Activated CD4-positive, alpha-beta T cell treated with anti-CD3 and anti-CD28 coated beads, Interleukin-2, amount 10 ng/mL, durations not matched to agents 24 days and 14 days (primary cell): ENCODE data around the gene SCAF1. TPM values are rescaled to one million over a fixed set of nuclear protein-coding genes. Genes with fewer than 3 reads are reported as not detected.

ENCODE experiments used
- DNase-seq: peaks from one replicate; pipeline ENCODE4 v3.0.0; 2022
- H3K27ac Mint-ChIP-seq: one replicate; pipeline ENCODE4 v1.8.0; 2022; ENCODE audit warnings: mild to moderate bottlenecking, mixed read lengths
- H3K27me3 Mint-ChIP-seq: one replicate; pipeline ENCODE4 v1.8.0; 2022; ENCODE audit warnings: mixed read lengths
- H3K36me3 Mint-ChIP-seq: one replicate; pipeline ENCODE4 v1.8.0; 2022; ENCODE audit warnings: low read depth, mild to moderate bottlenecking, mixed read lengths
- H3K4me1 Mint-ChIP-seq: one replicate; pipeline ENCODE4 v1.8.0; 2021; ENCODE audit warnings: mixed read lengths
- H3K4me3 Mint-ChIP-seq: one replicate; pipeline ENCODE4 v1.8.0; 2022; ENCODE audit warnings: mild to moderate bottlenecking, moderate library complexity, mixed read lengths
- H3K9me3 Mint-ChIP-seq: one replicate; pipeline ENCODE4 v1.8.0; 2021; ENCODE audit warnings: mixed read lengths
- intact Hi-C: fragments of 100-400 bp; cut with micrococcal nuclease; formaldehyde crosslinking; loops from one replicate; pipeline ENCODE4 v1.15.1; 2023
- total RNA-seq: library from RNA; stranded (reverse); gene quantifications from 2 replicates; pipeline ENCODE4 v1.2.3, GENCODE V29; 2022

The SCAF1 gene
- total RNA-seq, 1 donor from 2014 or later = 84.9 TPM

DNA sequence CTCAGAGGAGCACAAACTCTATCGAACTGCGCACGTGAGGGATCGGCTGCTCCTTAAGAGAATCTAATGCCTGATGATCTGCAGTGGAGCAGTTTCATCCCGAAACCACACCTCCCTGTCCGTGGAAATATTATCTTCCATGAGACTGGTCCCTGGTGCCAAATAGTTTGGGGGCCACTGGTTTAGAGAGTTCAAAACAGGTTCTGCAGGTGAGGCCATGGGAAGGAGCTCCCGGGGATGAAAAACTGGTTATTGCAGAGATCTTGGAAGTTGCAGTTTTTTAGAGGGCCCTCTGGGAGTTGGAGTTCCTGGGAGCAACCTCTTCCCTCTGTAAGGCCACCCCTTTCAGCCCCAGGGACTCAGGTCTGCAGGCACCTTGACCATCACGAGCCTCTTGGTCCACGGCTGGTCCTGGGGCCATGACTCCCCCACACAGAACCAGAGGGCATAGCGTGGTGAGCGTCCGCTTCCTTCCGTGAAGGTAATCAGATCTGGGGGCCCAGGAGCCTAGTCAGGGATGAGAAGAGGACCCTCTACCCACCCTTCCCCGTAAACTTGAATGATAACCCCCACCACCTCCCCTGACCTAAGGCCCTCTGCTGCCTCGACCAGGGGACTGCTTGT, 18.4 kb downstream of the SCAF1 start:
- peaks cover 47% of the 10 kb centered on the region for H3K36me3 Mint-ChIP-seq
- no peaks in the 10 kb centered on the region for H3K9me3 Mint-ChIP-seq
- peaks cover 24% of the 10 kb centered on the region for H3K4me1 Mint-ChIP-seq
- H3K4me3 Mint-ChIP-seq = no peak overlapping the region
- H3K27me3 Mint-ChIP-seq = no peaks in the 10 kb centered on the region
- intact Hi-C loops = loop anchor here (10.0 kb wide), 1 partner anchor 1026 kb away; the partner anchor contains the start of gene DBP
- H3K27ac Mint-ChIP-seq = no peak overlapping the region
- no peak for DNase-seq

DNA sequence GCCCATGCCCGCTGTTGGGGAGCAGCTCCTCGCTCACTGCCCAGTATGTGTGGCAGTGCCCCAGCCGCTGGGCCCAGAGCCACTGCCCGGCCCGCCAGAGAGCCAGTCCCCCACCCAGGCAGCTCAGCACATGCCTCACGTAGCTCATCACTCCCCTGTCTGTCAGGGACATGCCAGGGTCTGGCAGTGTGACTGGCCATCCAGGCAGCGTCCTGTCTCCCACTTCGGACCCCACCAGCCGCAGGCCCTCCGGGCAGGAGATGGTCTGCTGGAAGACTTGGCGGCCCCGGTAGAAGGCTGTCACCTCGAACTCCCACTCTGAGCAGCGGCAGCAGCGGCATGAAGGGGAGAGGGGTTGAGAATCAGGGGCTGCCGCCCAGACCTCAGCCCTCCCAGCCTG, 20.0 kb downstream of the SCAF1 start:
- H3K4me1 Mint-ChIP-seq = peaks cover 33% of the 10 kb centered on the region
- no peak overlapping the region for H3K4me3 Mint-ChIP-seq
- peaks cover 47% of the 10 kb centered on the region for H3K36me3 Mint-ChIP-seq
- DNase-seq = no peak
- no peak overlapping the region for H3K27ac Mint-ChIP-seq
- intact Hi-C loops = loop anchor here (10.0 kb wide), 1 partner anchor 1027 kb away; the partner anchor contains the start of gene DBP
- no peaks in the 10 kb centered on the region for H3K9me3 Mint-ChIP-seq
- no peaks in the 10 kb centered on the region for H3K27me3 Mint-ChIP-seq

DNA sequence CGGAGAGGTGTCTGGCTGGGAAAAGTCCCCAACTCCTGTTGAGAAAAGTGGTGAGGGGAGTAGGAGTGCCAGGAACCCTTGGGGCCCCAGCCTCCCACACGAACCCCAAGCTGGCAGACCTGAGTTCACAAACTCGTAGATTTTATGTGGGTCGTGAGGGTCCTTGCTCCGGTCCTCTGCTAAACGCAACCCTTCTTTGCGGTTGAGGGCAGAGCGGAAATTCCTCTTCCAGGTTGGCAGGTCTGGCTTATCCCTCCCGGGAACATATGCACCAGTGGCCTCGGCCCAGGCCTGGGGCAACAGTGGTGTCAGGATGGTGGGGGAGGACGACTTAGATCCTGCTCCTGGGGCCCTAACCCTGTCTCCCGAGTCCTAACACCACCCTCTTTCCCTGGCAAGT, 21.2 kb downstream of the SCAF1 start:
- H3K4me1 Mint-ChIP-seq = peaks cover 37% of the 10 kb centered on the region
- no peaks in the 10 kb centered on the region for H3K9me3 Mint-ChIP-seq
- peak; percentile 57 for DNase-seq
- no peaks in the 10 kb centered on the region for H3K27me3 Mint-ChIP-seq
- intact Hi-C loops = loop anchor here (10.0 kb wide), 1 partner anchor 1028 kb away; the partner anchor contains the start of gene DBP
- H3K4me3 Mint-ChIP-seq = peak overlapping the region; percentile 97
- H3K36me3 Mint-ChIP-seq = peaks cover 40% of the 10 kb centered on the region
- H3K27ac Mint-ChIP-seq = peak overlapping the region; percentile 95

DNA sequence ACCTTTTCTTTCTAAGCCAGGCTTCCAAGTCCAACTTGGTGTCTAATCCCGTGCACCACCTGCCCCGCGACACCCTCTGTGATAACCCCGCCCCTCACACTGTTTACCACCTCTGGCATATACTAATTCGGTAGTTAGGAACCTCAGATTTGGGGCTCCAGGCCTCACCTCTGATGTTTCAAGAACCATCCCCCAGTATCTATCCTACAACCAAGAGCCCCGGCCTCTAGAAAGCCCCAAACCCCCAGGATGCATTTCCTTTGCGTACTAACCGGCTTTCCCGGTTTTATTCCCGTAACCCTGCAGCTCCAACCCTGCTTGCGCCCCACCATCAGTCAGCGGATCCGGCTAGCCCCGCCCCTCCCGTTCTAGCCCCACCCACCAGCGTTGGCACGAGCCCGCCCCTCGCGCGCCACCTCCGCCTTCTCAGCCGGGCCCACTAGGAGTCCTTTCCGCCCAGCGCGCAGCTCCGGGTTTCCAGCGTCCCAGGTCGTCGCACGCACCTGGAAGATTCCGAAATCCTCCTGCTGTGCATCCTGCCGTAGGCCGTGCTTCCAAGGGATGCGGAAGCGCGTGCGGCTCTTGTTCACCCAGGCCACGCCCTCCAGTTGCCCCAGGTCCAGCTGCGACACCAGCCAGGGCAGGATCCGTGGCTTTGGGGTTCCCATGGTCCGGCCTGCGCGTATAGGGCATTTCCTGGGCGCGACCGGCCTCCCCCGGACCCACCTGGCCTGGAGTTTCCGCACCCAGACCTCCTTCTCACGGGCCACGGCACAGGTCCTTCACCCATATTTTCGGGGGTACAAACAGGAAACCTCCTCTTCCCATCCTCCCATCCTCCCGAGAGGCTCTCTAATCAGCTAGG, 22.4 kb downstream of the SCAF1 start:
- peaks cover 37% of the 10 kb centered on the region for H3K4me1 Mint-ChIP-seq
- intact Hi-C loops = loop anchor here (1.0 to 10.0 kb wide), 4 partner anchors 12 to 1030 kb away; partner anchors contain the start of genes DBP, PRR12 and SCAF1
- H3K9me3 Mint-ChIP-seq = no peaks in the 10 kb centered on the region
- peaks cover 37% of the 10 kb centered on the region for H3K36me3 Mint-ChIP-seq
- DNase-seq = peak; percentile 95
- peak overlapping the region; percentile 95 for H3K27ac Mint-ChIP-seq
- peak overlapping the region; percentile 97 for H3K4me3 Mint-ChIP-seq
- H3K27me3 Mint-ChIP-seq = no peaks in the 10 kb centered on the region

DNA sequence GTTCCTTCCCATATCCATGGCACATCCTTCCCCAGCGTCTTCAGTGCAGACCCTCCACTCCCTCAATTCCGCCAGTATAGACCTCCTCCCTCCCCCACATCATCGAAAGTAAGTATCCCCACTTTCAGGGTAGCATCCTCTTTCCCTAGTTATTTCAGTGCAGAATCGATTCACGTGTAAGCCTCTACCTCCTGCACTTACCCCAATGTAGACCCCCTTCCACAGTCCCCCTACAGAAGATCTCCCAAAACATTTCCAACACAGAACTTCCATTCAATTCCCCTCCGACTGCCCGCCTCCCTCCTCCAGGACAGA, 23.0 kb downstream of the SCAF1 start:
- H3K4me1 Mint-ChIP-seq = peaks cover 41% of the 10 kb centered on the region
- H3K27ac Mint-ChIP-seq = peak overlapping the region; percentile 95
- intact Hi-C loops = loop anchor here (1.0 to 10.0 kb wide), 4 partner anchors 11 to 1030 kb away; partner anchors contain the start of genes DBP, PRR12 and SCAF1
- peak overlapping the region; percentile 97 for H3K4me3 Mint-ChIP-seq
- peaks cover 35% of the 10 kb centered on the region for H3K36me3 Mint-ChIP-seq
- no peak for DNase-seq
- H3K27me3 Mint-ChIP-seq = no peaks in the 10 kb centered on the region
- H3K9me3 Mint-ChIP-seq = no peaks in the 10 kb centered on the region

DNA sequence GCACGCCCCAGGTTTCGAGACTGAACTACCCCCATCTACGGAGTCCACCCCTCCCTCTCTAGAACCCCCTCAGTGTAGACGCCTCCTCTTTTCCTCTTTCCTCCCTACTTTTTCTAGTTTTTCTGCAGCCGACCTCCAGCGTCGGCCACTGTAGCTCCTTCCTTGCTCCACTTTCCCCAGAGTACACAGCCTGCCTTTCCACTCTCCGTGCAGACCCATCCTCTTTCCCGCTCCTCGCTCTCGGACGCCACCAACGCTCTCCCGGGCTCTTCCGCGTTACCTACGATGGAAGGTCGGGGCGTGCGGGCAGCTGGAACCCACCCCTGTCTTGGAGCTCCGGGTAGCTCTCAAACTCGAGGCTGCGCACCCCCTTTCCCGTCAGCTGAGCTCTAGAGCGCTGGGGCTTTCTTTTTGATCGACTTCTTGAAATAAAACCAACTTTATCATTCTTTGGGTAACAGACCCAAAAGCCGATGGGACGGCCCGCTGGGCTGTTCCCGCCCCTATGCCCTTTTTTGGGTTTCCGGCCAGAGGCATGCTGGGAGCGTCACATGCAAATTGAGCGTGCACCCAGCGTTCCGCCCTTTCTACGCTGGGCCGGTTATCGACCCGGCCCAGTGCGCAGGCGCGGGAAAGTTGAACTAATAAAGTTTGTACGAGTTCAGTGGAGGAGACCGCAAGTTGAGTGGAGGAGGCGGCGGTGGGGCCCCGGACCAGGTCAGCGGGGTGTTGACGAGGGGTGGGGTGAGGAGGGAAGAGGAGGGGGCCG, 23.5 kb downstream of the SCAF1 start, which contains the start of the genes BCL2L12 and IRF3:
Gene BCL2L12 (plus strand): TSS at position 583 of the 769 bp plus-strand sequence. CDS start 760 bp downstream, outside the sequence.
Gene IRF3 (minus strand): TSS at position 507 of the 769 bp plus-strand sequence. CDS start 1,019 bp downstream, outside the sequence.
- Mint-ChIP-seq H3K36me3 (peaks cover 30% of the 10 kb centered on the region), H3K9me3 (no peaks in the 10 kb centered on the region), H3K27me3 (no peaks in the 10 kb centered on the region), H3K4me3 (peak within 1 kb of the TSS; percentile 97), H3K4me1 (peaks cover 39% of the 10 kb centered on the region), H3K27ac (peak within 1 kb of the TSS; percentile 95)
- intact Hi-C loops = loop anchor here (1.0 to 10.0 kb wide), 4 partner anchors 11 to 1031 kb away; partner anchors contain the start of genes DBP, PRR12 and SCAF1
- peak; percentile 100 for DNase-seq

DNA sequence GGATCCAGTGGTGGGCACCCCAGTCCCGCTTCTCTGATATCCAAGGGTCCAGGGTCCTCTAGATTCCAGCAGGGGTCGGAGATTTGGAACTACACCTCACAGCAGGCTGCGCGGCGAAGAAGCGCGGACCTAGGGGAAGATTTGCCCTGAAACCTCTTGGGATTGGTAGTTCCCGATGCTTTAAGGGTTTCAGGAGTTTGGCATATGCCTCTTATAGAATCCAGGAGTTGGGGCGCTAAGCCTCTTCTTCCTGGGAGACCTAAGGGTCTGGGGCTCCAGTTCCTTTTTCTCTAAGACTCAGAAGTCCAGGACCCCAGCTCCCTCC, 24.1 kb downstream of the SCAF1 start:
- Mint-ChIP-seq H3K4me1 (peaks cover 39% of the 10 kb centered on the region), H3K27me3 (no peaks in the 10 kb centered on the region), H3K4me3 (peak overlapping the region; percentile 97), H3K36me3 (peaks cover 28% of the 10 kb centered on the region), H3K27ac (peak overlapping the region; percentile 95), H3K9me3 (no peaks in the 10 kb centered on the region)
- no peak for DNase-seq
- intact Hi-C loops = loop anchor here (10.0 kb wide), 1 partner anchor 1031 kb away; the partner anchor contains the start of gene DBP

DNA sequence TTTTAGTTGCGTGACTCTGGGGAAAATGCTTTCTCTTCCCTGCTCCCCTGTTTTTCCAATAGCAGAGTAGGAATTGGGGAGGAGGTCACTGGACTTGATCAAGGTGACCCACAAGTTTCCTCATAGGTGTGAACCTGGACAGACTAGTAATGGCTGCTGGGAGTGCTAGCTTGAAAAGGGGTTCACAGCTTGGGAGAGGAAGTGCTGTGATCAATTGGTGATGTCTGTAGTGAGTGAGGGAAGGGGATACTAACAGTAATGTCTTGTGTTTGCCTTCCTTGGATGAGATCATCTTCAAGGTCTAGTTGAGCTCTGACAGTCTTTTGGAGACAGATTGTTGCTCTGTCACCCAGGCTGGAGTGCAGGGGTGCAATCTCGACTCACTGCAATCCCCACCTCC, 25.5 kb downstream of the SCAF1 start:
- intact Hi-C loops = loop anchor here (10.0 kb wide), 1 partner anchor 1033 kb away; the partner anchor contains the start of gene DBP
- no peak for DNase-seq
- Mint-ChIP-seq H3K36me3 (peaks cover 30% of the 10 kb centered on the region), H3K9me3 (no peaks in the 10 kb centered on the region), H3K27ac (no peak overlapping the region), H3K27me3 (no peaks in the 10 kb centered on the region), H3K4me1 (peaks cover 46% of the 10 kb centered on the region), H3K4me3 (peak overlapping the region; percentile 97)

DNA sequence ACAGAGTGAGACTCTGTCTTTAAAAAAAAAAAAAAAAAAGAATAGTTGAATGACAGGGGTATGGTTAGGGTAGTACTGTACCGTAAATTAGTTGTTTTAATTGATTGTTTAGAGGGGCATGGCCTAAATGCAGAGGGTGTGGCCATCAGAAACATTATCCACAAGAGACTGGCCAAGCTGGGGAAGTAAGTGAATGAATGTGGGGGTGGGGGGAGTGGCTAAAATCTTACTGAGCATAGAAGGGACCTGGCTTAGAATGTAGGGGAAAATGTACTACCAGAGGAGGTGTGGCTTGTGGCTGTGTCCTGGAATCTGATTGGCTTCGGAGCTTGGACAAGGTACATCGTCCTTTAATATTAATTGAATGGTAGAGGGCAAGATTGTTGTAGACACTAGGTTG, 27.5 kb downstream of the SCAF1 start:
- no peak overlapping the region for H3K4me3 Mint-ChIP-seq
- intact Hi-C loops = loop anchor here (10.0 kb wide), 1 partner anchor 1035 kb away; the partner anchor contains the start of gene DBP
- H3K27me3 Mint-ChIP-seq = no peaks in the 10 kb centered on the region
- DNase-seq = no peak
- H3K4me1 Mint-ChIP-seq = peaks cover 35% of the 10 kb centered on the region
- H3K9me3 Mint-ChIP-seq = no peaks in the 10 kb centered on the region
- peaks cover 25% of the 10 kb centered on the region for H3K36me3 Mint-ChIP-seq
- H3K27ac Mint-ChIP-seq = no peak overlapping the region

DNA sequence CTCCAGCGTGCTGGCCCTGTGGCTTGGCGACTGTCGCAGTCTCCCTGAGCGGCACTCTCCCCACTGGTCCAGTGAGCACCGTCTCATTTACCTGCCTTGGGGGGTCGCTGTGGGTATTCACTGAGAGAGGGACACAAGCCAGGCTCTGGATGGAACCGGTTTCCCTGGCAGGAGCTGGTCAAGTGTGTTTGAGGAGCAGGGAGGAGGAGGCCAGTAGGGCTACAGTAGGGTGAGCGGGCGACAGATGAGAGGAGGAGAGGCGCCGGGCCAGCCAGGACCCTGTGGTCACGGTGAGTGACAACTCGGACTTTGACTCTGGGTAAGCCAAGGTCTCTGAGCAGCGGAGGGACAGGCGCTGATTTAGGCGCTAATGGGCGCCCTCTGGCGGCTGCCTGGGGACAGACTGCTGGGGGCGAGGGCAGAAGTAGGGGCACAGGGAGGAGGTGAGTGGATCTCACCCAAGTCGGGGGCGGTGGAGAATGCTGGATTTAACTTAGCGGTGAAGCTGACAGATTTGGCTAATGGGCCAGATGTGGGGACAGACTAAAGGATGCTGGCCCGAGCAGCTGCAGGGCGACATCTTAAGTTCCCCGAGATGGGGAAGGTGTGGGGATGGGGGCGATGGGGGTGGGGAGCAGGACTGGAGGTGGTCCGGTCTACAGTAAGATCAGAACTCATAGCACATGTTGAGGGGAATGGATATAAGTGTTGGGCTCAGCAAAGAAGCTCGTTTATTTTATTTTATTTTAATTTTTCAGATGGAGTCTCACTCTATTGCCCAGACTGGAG, 30.3 kb downstream of the SCAF1 start:
- H3K4me3 Mint-ChIP-seq = no peak overlapping the region

DNA sequence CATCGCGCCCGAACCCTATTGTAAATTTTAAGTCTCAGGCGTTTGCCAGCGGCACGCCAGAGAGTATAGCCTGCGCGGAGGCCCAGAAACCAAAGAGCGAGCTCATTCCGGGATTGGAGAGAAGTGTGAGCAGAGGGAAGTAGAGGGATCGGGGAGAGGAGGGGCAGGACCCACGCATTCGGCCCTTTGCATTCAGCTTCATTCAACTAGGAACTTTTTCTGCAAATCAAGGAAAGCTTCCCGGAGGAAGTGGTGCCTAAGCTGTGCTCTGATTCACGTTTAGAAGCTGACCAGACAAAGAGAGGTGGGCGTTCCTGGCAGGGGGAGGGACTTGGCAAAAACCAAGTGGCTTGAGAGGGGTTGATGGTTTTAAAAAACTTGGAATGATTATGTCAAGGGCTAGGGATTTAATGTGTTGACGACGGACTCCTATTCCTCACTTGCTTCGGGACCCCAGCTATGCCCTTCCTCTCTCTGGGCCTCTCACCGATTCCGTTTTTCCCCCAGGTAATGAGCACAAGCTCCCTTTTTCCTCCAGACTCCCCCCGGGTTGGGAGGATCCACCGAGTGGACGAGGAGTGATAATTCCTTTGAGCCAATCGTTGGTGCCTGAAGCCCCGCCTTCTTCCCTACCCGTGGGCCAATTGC, 34.3 kb downstream of the SCAF1 start:
- peak overlapping the region; percentile 95 for H3K4me3 Mint-ChIP-seq
- no peak for DNase-seq
- intact Hi-C loops = loop anchor here (1.0 to 2.0 kb wide), 7 partner anchors 11 to 253 kb away; partner anchors contain the start of genes AKT1S1, ALDH16A1, ATF5 and BCL2L12
- peak overlapping the region; percentile 99 for H3K27ac Mint-ChIP-seq
- H3K9me3 Mint-ChIP-seq = no peaks in the 10 kb centered on the region
- H3K4me1 Mint-ChIP-seq = peaks cover 31% of the 10 kb centered on the region
- H3K36me3 Mint-ChIP-seq = peaks cover 30% of the 10 kb centered on the region
- H3K27me3 Mint-ChIP-seq = no peaks in the 10 kb centered on the region

More for the DNA sequence above, 30.3 kb downstream of the SCAF1 start:
- peak; percentile 94 for DNase-seq
- peaks cover 21% of the 10 kb centered on the region for H3K36me3 Mint-ChIP-seq
- no peaks in the 10 kb centered on the region for H3K9me3 Mint-ChIP-seq
- peak overlapping the region; percentile 29 for H3K27ac Mint-ChIP-seq
- intact Hi-C loops = no loop called here
- H3K27me3 Mint-ChIP-seq = no peaks in the 10 kb centered on the region
- H3K4me1 Mint-ChIP-seq = peaks cover 21% of the 10 kb centered on the region

DNA sequence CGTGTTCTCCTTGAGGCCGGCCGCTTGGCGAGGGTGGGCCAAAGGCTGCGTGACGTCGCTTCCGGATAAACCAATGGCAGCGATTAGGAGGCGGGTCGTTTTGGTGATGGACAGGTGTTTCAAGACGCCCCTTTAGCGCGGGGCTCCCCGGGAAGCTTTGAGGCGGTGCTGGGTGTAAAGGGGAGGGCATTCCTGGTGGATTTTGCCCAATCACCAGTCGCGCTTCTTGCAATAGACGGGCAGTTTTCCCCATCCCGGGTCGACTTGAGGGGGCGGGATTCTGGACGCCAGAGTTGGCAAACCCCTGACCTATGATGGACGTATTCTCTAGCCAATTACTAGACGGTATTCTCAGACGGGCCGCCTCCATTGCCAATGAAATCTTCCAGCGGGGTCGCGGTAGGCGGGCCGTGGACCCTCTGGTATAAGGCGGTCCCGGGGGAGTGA, 34.8 kb downstream of the SCAF1 start:
- intact Hi-C loops = loop anchor here (1.0 to 2.0 kb wide), 7 partner anchors 12 to 252 kb away; partner anchors contain the start of genes AKT1S1, ALDH16A1, ATF5 and BCL2L12
- Mint-ChIP-seq H3K4me1 (peaks cover 31% of the 10 kb centered on the region), H3K36me3 (peaks cover 31% of the 10 kb centered on the region), H3K27me3 (no peaks in the 10 kb centered on the region), H3K27ac (peak overlapping the region; percentile 99), H3K4me3 (peak overlapping the region; percentile 95), H3K9me3 (no peaks in the 10 kb centered on the region)
- DNase-seq = peak; percentile 99
